HCT116 (cell line): Measurements from ENCODE around the gene ERC1. TPM values are rescaled to one million over a fixed set of nuclear protein-coding genes. Genes with fewer than 3 reads are reported as not detected.

ENCODE experiments used
- ATAC-seq: fragments of 200-7000 bp; cut with Tn5 transposase; 2 replicates; pipeline ENCODE4 v1.9.1; 2020; ENCODE audit warnings: mild to moderate bottlenecking, moderate library complexity
- BruUV-seq: library from RNA; stranded (reverse); fragments of 400-500 nt; replicated peaks from 2 replicates; lab custom pipeline; 2021; lab: Mats Ljungman, UMichigan
- CTCF ChIA-PET: fragments of 300-600 bp; sonication (Branson Sonifier 250); formaldehyde crosslinking; loops from one replicate; lab custom pipeline; 2021; ENCODE audit warnings: antibody characterized with exemption; lab: Charles Lee
- POLR2A ChIA-PET: fragments of 300-600, 350-600 bp; sonication (Branson Sonifier 250); formaldehyde crosslinking; loops from one replicate; lab custom pipeline; 2021; ENCODE audit warnings: antibody characterized with exemption; lab: Charles Lee
- RAD21 ChIA-PET, 2 experiments: fragments of 300-600 bp; sonication (Branson Sonifier 250); formaldehyde crosslinking; loops; one replicate each; lab custom pipeline; 2023; ENCODE audit warnings: low total read pairs in 2 of 2; ENCODE audit not compliant: uncharacterized antibody in 2 of 2, unreplicated experiment in 2 of 2, low non-redundant PET in 1 of 2; lab: Charles Lee
- DNase-seq: peaks from one replicate; pipeline ENCODE4 v3.0.0-alpha.2; 2010; ENCODE audit warnings: low read depth, low spot score
- H2AFZ ChIP-seq: fragments of 200-600 bp; shearing (Covaris generic), sonication (generic); 2 replicates; pipeline ENCODE4 v1.6.1; 2017; ENCODE audit warnings: low read depth, mixed run types, mixed read lengths, antibody characterized with exemption, low read length; ENCODE audit not compliant: poor library complexity, severe bottlenecking
- H3K27ac ChIP-seq: 2 replicates; pipeline ENCODE4 v1.5.1; 2012; ENCODE audit warnings: low read depth, low read length
- H3K27me3 ChIP-seq: fragments of 200-600 bp; sonication (generic); 2 replicates; pipeline ENCODE4 v1.6.1; 2016; ENCODE audit warnings: mixed run types, low read length, mixed read lengths; ENCODE audit not compliant: insufficient read depth
- H3K36me3 ChIP-seq, 2 experiments: fragments of 200-500 bp in 1 of 2; fragments of 200-600 bp in 1 of 2; sonication (Bioruptor generic) in 1 of 2; sonication (generic) in 1 of 2; 2 replicates each; pipeline versions ENCODE4 v1.5.1 to v1.6.1; 2014 to 2016; ENCODE audit warnings: low read length in 2 of 2, inconsistent platforms in 1 of 2, mixed read lengths in 1 of 2, mixed run types in 1 of 2; ENCODE audit not compliant: insufficient read depth in 2 of 2, control insufficient read depth in 1 of 2
- H3K4me1 ChIP-seq, 2 experiments: fragments of 200-600 bp in 1 of 2; sonication (generic) in 1 of 2; 2 replicates each; pipeline versions ENCODE4 v1.5.1 to v1.6.1; 2012 to 2017; ENCODE audit warnings: low read length in 2 of 2, inconsistent platforms in 1 of 2, mild to moderate bottlenecking in 1 of 2, mixed read lengths in 1 of 2, mixed run types in 1 of 2, moderate library complexity in 1 of 2; ENCODE audit not compliant: insufficient read depth in 2 of 2, control insufficient read depth in 1 of 2
- H3K4me2 ChIP-seq: fragments of 200-600 bp; sonication (generic); 2 replicates; pipeline ENCODE4 v1.6.1; 2017; ENCODE audit warnings: mixed run types, low read length, mixed read lengths
- H3K4me3 ChIP-seq, 2 experiments: fragments of 200-600 bp in 1 of 2; sonication (generic) in 1 of 2; replicated peaks in 1 of 2; 2 replicates each; pipeline ENCODE4 v1.5.1; 2011 to 2016; ENCODE audit warnings: low read length in 2 of 2, control low read depth in 1 of 2, low read depth in 1 of 2, mild to moderate bottlenecking in 1 of 2, mixed read lengths in 1 of 2, mixed run types in 1 of 2
- H3K79me2 ChIP-seq: fragments of 200-600 bp; sonication (generic); 2 replicates; pipeline ENCODE4 v1.6.1; 2017; ENCODE audit warnings: mild to moderate bottlenecking, mixed run types, low read length, moderate library complexity, mixed read lengths; ENCODE audit not compliant: insufficient read depth
- H3K9ac ChIP-seq: fragments of 200-600 bp; sonication (generic); 2 replicates; pipeline ENCODE4 v1.6.1; 2016; ENCODE audit warnings: low read length, mixed read lengths
- H3K9me2 ChIP-seq: fragments of 200-600 bp; sonication (generic), shearing (Covaris generic); 2 replicates; pipeline ENCODE4 v1.6.1; 2017; ENCODE audit warnings: mixed run types, mild to moderate bottlenecking, moderate library complexity; ENCODE audit not compliant: insufficient read depth
- H3K9me3 ChIP-seq, 2 experiments: fragments of 200-500 bp in 1 of 2; fragments of 200-600 bp in 1 of 2; sonication (Bioruptor generic) in 1 of 2; sonication (generic) in 1 of 2; 2 replicates each; pipeline ENCODE4 v1.6.1; 2014 to 2017; ENCODE audit warnings: low read length in 2 of 2, mixed read lengths in 2 of 2, inconsistent platforms in 1 of 2, low read depth in 1 of 2, mild to moderate bottlenecking in 1 of 2, mixed run types in 1 of 2, moderate library complexity in 1 of 2; ENCODE audit not compliant: control insufficient read depth in 1 of 2, insufficient read depth in 1 of 2
- H4K20me1 ChIP-seq: fragments of 200-600 bp; sonication (generic), shearing (Covaris generic); 2 replicates; pipeline ENCODE4 v1.6.1; 2017; ENCODE audit warnings: mixed run types, mild to moderate bottlenecking, moderate library complexity; ENCODE audit not compliant: insufficient read depth
- EZH2 ChIP-seq: fragments of 200-600 bp; sonication (generic); IDR thresholded peaks from 2 replicates; pipeline ENCODE4 v1.6.1; 2017; ENCODE audit warnings: antibody characterized with exemption, mixed run types
- JUND ChIP-seq: IDR thresholded peaks from 2 replicates; pipeline ENCODE4 v1.6.1; 2012
- POLR2A ChIP-seq: IDR thresholded peaks from 2 replicates; pipeline ENCODE4 v1.7.0; 2011; ENCODE audit warnings: borderline replicate concordance; ENCODE audit not compliant: insufficient read depth, insufficient read length; ENCODE audit errors: extremely low read depth
- RAD21 ChIP-seq: IDR thresholded peaks from 2 replicates; pipeline ENCODE4 v1.6.1; 2012; ENCODE audit warnings: low read depth, mild to moderate bottlenecking
- SRF ChIP-seq: IDR thresholded peaks from 2 replicates; pipeline ENCODE4 v1.6.1; 2012; ENCODE audit warnings: low read depth
- ZNF274 ChIP-seq: fragments of 200-500 bp; sonication (Bioruptor generic); IDR thresholded peaks from 2 replicates; pipeline ENCODE4 v1.6.1; 2014; ENCODE audit warnings: mild to moderate bottlenecking, low read depth, low read length, inconsistent platforms
- intact Hi-C: fragments of 100-400 bp; cut with micrococcal nuclease; formaldehyde crosslinking; loops from 2 replicates; pipeline ENCODE4 v1.10.0; 2022
- total RNA-seq: library from RNA; stranded (reverse); gene quantifications from one replicate; pipeline ENCODE4 v1.2.1, GENCODE V29; 2021; ENCODE audit not compliant: unreplicated experiment
- TF ChIP-seq, protein P1 (sequence below): IDR thresholded peaks from 2 replicates; pipeline ENCODE4 v1.6.1; 2012

Gene ERC1
- total RNA-seq, 1 experiment from 2014 or later, result 41.9 TPM

- Histone ChIP-seq H3K9ac (no peak overlapping the region), H3K79me2 (no peaks in the 10 kb centered on the region), H3K9me3 (no peaks in the 10 kb centered on the region), H3K27ac (no peak overlapping the region), H3K4me1 (no peaks in the 10 kb centered on the region), H3K36me3 (no peaks in the 10 kb centered on the region), H4K20me1 (no peaks in the 10 kb centered on the region; the same call in 1 of the 2 replicates), H2AFZ (no peak overlapping the region), H3K9me2 (no peaks in the 10 kb centered on the region), H3K4me3 (no peak overlapping the region), H3K4me2 (no peak overlapping the region), H3K27me3 (no peaks in the 10 kb centered on the region)
- ChIA-PET RAD21 (no interaction called here), POLR2A (no interaction called here), CTCF (no interaction called here)
- intact Hi-C loops, result no loop called here
- DNase-seq (no peak), ATAC-seq (no peak)
- TF ChIP-seq JUND (no peak), SRF (no peak)
- no TSS peak for BruUV-seq
Measured at GRCh38 chr12:1284611-1285010, 293.6 kb downstream of the ERC1 start.

DNA sequence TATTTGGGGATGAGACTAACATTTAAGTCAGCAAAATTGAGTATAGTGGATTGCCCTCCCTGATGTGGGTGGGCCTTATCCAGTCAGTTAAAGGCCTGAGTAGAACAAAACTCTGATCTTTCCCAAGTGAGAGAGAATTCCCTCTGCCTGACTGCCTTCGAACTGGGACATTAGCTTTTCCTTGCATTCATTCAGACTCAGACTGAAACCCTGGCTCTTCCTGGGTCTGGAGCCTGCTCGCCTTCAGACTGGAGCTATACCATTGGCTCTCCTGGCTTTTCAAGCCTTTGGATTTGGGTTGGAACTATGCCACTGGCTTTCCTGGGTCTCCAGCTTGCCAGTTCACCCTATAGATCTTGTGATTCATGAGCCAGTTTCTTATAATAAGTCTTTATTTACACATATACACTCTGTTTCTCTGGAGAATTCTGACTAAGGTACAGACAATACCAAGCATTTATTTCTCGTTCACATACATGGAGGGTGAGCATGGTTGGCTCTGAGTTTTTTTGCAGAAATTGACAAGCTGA is 296.5 kb downstream of the ERC1 start:
- H3K27me3 ChIP-seq, result no peaks in the 10 kb centered on the region
- H3K4me3 ChIP-seq, result no peak overlapping the region
- H3K9me2 ChIP-seq, result no peaks in the 10 kb centered on the region
- H3K36me3 ChIP-seq, result no peaks in the 10 kb centered on the region
- no peak overlapping the region for H2AFZ ChIP-seq
- no peaks in the 10 kb centered on the region for H3K79me2 ChIP-seq
- no peaks in the 10 kb centered on the region for H3K4me1 ChIP-seq
- no peaks in the 10 kb centered on the region; the same call in 1 of the 2 replicates for H4K20me1 ChIP-seq
- CTCF ChIA-PET, result no interaction called here
- DNase-seq (no peak), ATAC-seq (no peak)
- H3K9ac ChIP-seq, result no peak overlapping the region
- H3K27ac ChIP-seq, result no peak overlapping the region
- POLR2A ChIA-PET, result no interaction called here
- no peak overlapping the region for H3K4me2 ChIP-seq
- BruUV-seq, result no TSS peak
- no peaks in the 10 kb centered on the region for H3K9me3 ChIP-seq
- intact Hi-C loops, result no loop called here
- TF ChIP-seq POLR2A (no peak), RAD21 (no peak), EZH2 (no peak), ZNF274 (no peak), JUND (no peak)
- TF ChIP-seq, protein P1, sequence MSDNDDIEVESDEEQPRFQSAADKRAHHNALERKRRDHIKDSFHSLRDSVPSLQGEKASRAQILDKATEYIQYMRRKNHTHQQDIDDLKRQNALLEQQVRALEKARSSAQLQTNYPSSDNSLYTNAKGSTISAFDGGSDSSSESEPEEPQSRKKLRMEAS, result no peak
- RAD21 ChIA-PET, result no interaction called here
